ENCODE results near the gene POU5F1. TPM values are rescaled to one million over a fixed set of nuclear protein-coding genes. Genes with fewer than 3 reads are reported as not detected.
A peak's percentile ranks its signal among the peaks of the same experiment; 100 is the strongest.

Gene POU5F1
- total and polyA plus RNA-seq, 9 of the 15 experiments (the other 6 are each of a cell fraction or from before 2014, with no cell fraction given): 0.06 to 2.0 (median 0.10) TPM; not detected in 6

- no peak for TF ChIP-seq THAP7 (CRISPR knock-in tag; IDR thresholded peaks at IDR 0.05)
- peak; percentile 12; the same call in 1 of the 2 replicates for TF ChIP-seq GABPB1 (CRISPR knock-in tag; IDR thresholded peaks at IDR 0.05)
- no peak for TF ChIP-seq ZNF280A (IDR thresholded peaks at IDR 0.05; ENCODE audit: low read depth, partially characterized antibody)
- no peak for TF ChIP-seq CGGBP1 (CRISPR knock-in tag; IDR thresholded peaks at IDR 0.05)
- peak; percentile 84 for TF ChIP-seq SMARCA4 (IDR thresholded peaks at IDR 0.05)
- peak; percentile 47 for TF ChIP-seq RBM39 (optimal IDR thresholded peaks at IDR 0.05; ENCODE audit: low read depth, low read length)
- TF ChIP-seq STAT6 (CRISPR knock-in tag; IDR thresholded peaks at IDR 0.05): no peak; the same call in 1 of the 2 replicates
- no peak for TF ChIP-seq DEAF1 (CRISPR knock-in tag; IDR thresholded peaks at IDR 0.05)
- TF ChIP-seq PTRF (tag; IDR thresholded peaks at IDR 0.05): no peak
- no peak; the same call in 1 of the 2 replicates for TF ChIP-seq ZNF592 (IDR thresholded peaks at IDR 0.05)
- TF ChIP-seq ZNF551 (CRISPR knock-in tag; IDR thresholded peaks at IDR 0.05): no peak
- no peak for TF ChIP-seq SFPQ (IDR thresholded peaks at IDR 0.05; ENCODE audit: low read depth, low read length)
Measured at GRCh38 chr6:31197559-31198305, 27.2 kb upstream of the POU5F1 start (continued).
